GM12874 (cell line): ENCODE data around the gene ENOPH1.

Experiments
- TF ChIP-seq, protein P1 (sequence below): IDR thresholded peaks from 2 replicates; pipeline ENCODE4 v1.5.1; 2011; ENCODE audit warnings: low read depth, mild to moderate bottlenecking, control low read depth, low read length, moderate library complexity; ENCODE audit not compliant: insufficient read depth

The ENOPH1 gene

DNA sequence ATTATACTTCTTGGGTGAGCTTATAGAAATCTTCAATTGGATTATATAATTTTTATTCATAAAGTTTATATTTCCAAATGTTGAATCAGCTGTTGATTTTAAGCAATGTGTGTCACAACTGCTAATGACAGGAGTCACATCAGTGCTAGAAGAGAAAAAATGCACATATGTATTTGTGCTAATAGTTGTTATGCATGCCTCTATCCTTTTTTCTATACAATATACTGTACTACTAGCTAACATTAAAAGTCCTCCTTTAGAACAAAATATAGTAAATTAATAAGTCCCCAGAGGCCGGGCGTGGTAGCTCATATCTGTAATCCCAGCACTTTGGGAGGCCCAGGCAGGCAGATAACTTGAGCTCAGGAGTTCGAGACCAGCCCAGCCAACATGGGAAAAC, 32.9 kb upstream of the ENOPH1 start:
- TF ChIP-seq, protein P1, sequence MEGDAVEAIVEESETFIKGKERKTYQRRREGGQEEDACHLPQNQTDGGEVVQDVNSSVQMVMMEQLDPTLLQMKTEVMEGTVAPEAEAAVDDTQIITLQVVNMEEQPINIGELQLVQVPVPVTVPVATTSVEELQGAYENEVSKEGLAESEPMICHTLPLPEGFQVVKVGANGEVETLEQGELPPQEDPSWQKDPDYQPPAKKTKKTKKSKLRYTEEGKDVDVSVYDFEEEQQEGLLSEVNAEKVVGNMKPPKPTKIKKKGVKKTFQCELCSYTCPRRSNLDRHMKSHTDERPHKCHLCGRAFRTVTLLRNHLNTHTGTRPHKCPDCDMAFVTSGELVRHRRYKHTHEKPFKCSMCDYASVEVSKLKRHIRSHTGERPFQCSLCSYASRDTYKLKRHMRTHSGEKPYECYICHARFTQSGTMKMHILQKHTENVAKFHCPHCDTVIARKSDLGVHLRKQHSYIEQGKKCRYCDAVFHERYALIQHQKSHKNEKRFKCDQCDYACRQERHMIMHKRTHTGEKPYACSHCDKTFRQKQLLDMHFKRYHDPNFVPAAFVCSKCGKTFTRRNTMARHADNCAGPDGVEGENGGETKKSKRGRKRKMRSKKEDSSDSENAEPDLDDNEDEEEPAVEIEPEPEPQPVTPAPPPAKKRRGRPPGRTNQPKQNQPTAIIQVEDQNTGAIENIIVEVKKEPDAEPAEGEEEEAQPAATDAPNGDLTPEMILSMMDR: no peak

DNA sequence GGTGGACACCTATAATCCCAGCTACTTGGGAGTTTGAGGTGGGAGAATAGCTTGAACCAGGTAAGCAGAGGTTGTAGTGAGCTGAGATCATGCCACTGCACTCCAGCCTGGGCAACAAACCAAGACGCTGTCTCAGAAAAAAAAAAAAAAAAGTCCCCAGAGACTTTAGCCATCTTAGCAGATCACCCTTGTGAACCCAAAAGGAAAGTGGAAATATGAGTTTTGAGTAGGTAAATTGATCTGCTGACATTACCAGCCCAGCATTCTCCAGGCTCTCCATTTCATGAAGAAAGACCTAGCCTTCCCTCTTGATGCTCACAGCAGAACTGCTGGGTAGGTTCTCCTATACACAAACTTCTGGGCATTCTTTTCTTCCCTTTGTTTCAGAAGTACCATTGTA, 32.1 kb upstream of the ENOPH1 start:
- TF ChIP-seq, protein P1: no peak

DNA sequence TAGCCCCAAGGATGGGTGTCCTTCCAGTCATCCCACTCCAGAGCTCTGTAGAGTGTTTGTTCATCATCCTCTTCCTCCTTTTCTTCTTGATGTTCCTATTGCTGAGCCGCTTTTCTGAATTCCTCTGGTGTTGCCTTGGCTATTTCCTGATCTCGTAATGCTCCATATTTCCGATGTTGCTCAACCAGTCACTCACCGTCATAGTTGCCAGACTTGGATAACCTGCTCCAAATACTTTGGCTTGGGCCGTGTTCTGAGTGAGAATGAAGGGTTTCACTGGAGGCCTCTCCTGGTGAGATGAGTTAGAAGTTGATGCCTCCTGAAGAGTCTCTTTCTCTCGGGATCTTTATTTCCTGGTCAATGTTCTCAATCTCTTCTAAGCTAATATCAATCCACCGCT, 28.8 kb upstream of the ENOPH1 start:
- TF ChIP-seq, protein P1: no peak

DNA sequence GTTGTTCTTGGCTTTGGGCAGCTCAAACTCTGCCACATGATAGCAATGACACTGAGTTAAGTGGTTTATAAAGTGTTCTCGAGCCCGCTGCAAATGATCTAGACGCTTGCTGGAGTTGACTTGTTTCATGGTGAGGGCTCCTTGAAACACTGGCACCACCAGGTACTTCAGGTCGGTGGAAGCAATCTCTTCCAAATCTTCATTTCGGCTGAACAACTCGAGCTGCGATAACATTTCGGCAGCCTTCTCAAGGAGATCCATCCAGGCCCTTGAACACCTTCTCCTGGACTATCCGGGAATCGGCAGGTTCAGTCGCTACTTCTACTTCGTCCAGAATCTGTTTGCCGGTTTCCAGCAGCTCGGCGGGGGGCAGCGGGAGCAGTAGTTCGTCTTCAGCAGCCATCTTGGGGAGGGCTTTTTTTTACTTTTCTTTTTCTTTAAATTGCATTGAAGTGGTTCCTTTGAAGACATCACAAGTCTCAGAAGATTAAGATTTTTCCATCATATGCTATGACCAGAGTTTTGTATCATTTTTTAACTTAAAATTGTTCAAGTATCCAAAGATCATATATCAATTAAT, 28.1 kb upstream of the ENOPH1 start:
- TF ChIP-seq, protein P1: no peak

DNA sequence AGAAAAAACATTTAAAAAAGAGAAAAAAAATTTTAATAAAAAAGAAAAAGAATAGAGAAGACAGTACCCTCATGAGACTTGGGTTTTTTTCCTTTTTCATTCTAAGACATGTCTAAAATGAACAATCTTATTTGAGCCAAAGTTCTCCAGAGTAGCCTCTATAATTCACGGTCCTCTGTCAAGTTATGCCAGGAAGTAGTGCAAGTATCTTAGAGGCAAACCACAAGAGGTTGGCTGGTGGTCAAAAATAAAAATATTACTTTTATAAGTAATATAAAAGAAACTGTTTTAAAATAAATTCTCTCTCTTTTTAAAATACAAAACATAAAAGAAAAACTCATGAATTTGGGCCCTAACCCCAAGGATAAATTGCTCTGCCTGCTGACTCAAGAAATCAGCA, 26.7 kb upstream of the ENOPH1 start:
- TF ChIP-seq, protein P1: no peak

DNA sequence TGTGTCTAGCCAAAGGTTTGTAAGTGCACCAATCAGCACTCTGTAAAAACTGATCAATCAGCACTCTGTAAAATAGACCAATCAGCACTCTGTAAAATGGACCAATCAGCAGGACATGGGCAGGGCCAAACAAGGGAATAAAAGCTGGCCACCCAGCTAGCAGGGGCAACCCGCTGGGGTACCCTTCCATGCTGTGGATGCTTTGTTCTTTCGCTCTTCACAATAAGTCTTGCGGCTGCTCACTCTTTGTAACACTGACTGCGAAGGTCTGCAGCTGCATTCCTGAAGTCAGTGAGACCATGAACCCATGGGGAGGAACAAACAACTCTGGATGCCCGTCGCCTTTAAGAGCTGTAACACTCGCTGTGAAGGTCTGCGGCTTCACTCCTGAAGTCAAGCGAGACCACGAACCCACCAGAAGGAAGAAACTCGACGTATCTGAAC, 14.4 kb upstream of the ENOPH1 start:
- TF ChIP-seq, protein P1: no peak

DNA sequence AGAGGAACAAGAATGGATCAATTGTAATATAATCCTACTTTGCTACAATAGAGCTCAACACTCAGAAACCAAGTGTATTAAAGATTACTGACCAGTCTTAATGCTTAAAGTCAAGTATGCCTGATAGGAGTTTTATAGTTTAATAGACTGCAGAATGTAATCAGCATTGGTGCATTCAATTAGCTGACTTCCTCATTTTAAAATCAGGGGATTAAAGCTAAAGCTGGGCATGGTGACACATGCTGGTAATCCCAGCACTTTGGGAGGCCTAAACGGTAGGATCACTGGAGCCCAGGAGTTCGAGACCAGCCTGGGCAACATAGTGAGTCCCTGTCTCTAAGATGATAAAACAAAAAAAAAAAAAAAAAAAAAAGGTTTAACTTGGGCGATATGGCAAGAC, 10.9 kb upstream of the ENOPH1 start:
- TF ChIP-seq, protein P1: no peak
